ENCODE results near the gene ZSWIM9.
"Not testable (repeated sequence)": the region's sequence is repeated elsewhere in the genome, so short reads cannot be mapped to it uniquely, and the experiment has no call there.

Gene ZSWIM9

DNA sequence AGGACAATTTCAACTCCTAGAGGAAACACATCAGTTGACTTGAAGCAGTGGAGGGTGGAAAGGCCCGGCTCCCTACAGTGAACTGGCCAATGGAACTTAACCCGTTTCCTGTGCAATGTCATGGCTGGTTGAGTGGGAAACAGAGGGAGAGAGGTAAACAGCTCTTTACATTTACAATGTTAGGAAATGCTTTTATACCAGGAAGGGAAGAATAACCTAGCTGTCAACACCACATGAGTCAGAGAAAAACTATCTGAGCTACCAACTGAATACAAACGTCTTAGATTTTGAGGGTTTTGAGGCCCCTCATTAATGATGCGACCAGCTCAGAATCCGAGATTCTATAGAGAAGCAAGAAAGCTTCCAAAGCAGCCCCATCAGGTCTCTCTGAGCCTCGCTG, 48.5 kb downstream of the ZSWIM9 start:
- DNase-seq, result no peak

DNA sequence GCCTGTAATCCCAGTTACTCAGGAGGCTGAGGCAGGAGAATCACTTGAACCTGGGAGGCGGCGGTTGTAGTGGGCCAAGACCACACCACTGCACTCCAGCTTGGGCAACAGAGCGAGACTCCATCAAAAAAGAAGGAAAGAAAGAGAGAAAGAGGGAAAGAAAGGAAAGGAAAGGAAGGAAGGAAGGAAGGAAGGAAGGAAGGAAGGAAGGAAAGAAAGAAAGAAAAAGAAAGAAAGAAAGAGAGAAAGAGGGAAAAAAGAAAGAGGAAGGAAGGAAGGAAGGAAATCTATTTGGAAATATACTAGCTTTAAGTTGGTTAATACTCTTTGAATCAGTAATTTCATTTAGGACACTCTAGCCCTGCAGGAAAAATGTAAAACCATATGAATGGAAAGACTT, 50.3 kb downstream of the ZSWIM9 start:
- not testable (repeated sequence) for DNase-seq

DNA sequence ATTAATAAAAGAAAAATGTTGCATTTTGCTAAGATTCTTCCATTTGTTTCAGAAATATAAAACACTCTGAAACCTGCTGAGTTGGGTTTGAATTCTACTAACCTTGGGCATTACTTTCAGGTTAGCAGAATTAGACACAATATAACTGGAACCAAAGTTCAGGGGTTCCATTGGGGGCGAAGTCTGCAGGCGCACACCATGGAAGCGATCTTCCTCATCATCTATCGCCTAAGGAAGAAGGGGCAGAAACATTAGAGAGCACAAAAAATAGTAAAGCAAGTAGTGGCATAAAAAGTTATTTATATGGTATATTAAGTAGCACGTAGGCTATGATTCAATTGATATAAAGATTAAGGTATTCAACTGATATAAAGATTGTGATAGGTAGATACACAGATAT, 51.1 kb downstream of the ZSWIM9 start:
- DNase-seq, result no peak

DNA sequence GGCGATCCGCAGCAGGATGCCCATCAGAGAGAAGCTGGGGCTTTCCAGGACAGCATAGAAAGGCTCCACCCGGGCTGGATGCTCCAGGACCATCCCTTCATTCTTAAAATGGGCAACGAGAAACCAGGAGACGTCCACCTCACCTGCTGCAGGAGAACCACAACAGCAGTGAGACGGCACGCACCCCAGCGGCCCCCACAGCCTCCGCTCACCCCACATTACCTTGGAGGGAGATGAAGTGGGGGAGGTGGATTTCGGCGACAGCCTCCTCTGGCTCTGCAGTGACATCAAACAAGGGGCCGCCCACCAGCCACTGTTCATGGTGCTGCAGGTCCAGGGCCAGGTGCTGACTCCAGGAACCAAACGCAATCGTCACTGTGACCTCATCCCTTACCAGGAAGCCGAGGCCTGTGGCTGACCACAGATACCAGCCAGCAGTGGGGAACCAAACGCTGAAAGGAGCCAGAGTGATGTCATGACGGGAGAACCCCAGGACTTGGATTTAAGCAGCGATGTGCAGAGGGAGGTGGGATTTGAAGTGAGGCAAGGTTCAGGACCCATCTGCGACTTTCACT, 60.2 kb downstream of the ZSWIM9 start:
- peak; percentile 25 for DNase-seq

DNA sequence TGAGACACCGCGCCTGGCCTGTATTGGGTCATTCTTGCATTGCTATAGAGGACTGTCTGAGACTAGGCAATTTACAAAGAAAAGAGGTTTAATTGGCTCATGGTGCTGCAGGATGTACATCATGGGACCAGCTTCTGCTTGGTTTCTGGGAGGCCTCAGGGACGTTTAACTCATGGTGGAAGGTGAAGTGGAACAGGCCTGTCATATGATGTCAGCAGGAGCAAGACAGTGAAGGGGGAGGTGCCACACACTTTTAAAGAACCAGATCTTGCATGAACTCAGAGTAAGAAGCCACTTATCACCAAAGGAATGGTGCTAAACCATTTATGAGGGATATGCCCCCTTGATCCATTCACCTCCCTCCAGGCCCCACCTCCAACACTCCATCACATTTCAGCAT, 66.6 kb downstream of the ZSWIM9 start:
- DNase-seq, result no peak

DNA sequence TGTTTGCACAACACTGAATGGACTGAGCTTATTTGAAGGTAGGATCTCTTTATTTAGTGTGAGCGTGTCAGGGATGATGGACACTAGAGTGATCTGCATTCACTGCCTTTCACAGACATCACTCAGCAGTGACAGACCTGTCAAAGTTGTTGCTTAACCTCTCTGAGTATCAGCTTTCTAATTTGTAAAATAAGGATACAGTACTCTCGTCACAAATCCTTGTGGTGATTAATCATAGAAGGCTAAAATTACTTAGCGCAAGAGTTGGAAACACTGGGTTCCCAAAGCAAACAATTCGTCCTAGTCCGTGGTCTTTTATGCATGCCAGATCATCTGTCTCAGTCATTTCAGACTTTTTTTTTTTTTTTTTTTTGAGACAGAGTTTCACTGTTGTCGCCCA, 68.6 kb downstream of the ZSWIM9 start:
- DNase-seq, result no peak

DNA sequence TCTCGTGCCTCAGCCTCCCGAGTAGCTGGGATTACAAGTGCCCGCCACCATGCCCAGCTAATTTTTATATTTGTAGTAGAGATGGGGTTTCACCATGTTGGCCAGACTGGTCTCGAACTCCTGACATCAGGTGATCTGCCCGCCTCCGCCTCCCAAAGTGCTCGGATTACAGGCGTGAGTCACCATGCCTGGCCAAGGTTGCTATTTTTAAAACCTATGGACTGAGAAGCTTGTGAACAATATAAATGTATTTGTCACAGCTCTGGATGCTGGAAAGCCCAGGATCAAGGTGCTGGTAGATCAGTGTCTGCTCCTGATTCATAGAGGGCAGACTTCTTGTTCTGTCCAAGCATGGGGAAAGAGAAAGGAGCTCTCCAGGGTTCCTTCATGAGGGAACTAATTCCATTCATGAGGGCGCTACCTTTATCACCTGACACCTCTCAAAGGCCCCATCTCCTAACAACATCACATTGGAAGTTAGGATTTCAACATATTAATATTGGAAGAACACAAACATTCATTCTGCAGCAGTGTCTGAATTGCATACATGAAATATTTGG, 69.2 kb downstream of the ZSWIM9 start:
- DNase-seq, result no peak

DNA sequence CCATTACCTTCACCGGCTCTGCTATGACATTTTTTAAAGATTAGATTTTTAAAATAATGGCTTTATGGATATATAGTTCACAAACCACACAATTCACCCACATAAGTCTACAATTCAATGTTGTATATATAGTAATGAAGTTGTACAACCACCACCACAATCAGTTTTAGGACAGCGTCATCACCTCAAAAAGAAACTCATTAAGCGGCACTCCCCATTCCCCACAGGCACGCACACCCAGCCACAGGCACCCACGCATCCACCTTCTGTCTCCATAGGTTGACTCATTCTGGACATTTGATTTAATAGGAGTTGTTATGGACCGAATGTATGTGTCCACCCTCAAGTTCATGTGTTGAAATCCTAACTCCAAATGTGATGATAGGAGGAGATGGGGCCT, 71.3 kb downstream of the ZSWIM9 start:
- not testable (repeated sequence) for DNase-seq

DNA sequence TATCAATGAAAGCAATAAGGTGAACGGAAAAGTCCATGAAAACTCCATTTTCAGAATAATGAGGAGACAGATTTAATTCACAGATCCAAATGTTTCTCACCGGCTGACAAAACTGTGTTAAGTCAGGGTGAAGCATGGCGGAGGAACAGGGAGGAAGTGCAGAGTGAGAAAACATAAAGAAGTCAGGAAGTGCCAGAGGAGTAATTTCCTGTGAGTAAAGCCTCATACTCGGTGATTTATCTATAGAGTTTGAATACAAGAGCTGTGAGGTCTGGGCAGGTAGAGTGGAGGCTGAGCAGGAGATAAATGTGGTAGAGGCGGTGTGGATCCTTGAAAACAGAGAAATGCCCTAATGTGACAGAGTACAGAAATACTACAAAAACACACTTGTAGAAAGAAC, 73.8 kb downstream of the ZSWIM9 start:
- DNase-seq, result peak; percentile 64

DNA sequence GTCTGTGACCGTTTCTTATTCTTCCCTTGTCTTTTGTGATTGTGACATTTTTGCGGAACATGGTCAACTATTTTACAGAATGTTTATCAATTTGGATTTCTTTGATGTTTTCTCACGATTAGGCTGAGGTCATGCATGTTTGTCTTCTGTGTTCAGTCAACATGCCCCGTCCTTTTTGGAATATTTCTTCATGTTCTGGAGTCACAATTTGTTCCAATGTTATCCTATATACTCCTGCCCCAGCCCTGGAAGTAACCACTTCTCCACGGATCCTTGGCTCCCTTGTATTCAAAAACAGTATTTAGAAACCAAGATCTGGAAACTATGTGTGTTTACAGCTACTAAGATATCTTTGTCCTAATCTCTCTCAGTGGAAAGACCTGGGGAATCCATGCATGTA, 75.6 kb downstream of the ZSWIM9 start:
- no peak for DNase-seq

DNA sequence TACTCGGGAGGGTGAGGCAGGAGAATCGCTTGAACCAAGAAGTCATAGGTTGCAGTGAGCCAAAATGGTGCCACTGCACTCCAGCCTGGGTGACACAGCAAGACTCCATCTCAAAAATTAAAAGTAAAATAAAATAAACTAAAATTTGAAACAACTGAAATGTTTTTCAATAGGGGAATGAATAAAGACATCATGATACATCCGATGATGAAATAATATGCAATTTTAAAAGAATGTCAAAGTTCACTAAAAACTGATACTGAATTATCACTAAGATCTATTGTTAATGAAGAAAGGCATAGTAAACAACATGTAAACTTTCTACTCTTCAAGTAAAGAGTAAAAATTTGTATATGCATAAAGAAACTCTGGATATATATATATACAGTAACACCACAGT, 76.7 kb downstream of the ZSWIM9 start:
- no peak for DNase-seq

Data from CD4-positive, alpha-beta T cell treated with Interleukin-10 for 1 hour (primary cell).